ENCODE measurements around the gene P2RX2.

- no peak for TF ChIP-seq CTCF (conservative IDR thresholded peaks at IDR 0.05)
- no peak for TF ChIP-seq EZH2 (IDR thresholded peaks at IDR 0.05; ENCODE audit: low read depth)
Measured at GRCh38 chr12:132578826-132579225, 39.8 kb upstream of the P2RX2 start.

All from PC-9 (cell line).